HG02678 (cell line): ENCODE results near the gene GJC2.
"Not testable (repeated sequence)": the region's sequence is repeated elsewhere in the genome, so short reads cannot be mapped to it uniquely, and the experiment has no call there.

ENCODE experiments used
- ATAC-seq: cut with Tn5 transposase; IDR thresholded peaks from one replicate; pipeline ENCODE4 v1.9.1; 2021; ENCODE audit warnings: mild to moderate bottlenecking, moderate library complexity; ENCODE audit not compliant: unreplicated experiment

GJC2 gene

DNA sequence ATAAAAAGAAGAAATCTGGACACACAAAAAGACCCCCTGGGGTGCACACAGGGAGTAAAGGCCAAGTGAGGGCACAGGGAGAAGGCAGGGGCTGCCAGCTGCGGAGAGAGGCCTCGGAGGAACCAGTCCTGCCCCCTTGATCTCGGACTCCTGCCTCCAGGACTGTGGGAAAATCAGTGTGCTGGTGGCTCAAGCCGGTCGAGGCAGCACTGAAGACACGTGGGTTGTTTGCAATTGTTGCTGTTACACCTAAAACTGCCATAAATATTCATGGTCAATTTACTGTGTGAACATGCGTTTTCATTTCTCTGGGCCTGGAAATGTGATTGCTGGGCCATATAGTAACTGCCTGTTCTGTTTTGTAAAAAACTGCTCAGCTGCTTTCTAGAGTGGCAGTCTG, 34.4 kb downstream of the GJC2 start:
- ATAC-seq = no peak

DNA sequence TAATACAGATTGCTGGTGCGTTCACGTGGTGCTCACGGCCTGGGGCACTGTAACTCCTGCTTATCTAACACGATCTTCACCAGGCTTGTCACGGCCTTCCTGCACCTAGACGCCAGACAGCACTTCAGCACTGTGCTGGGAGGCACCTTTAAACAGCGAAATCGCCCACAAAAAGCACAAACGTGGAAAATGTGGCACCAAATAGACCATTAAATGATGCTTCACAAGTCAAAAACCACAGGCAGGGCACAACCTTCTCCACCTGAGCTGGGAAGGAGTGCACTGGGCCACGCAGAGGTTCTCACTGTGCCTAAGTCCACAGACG, 35.9 kb downstream of the GJC2 start:
- ATAC-seq = no peak

DNA sequence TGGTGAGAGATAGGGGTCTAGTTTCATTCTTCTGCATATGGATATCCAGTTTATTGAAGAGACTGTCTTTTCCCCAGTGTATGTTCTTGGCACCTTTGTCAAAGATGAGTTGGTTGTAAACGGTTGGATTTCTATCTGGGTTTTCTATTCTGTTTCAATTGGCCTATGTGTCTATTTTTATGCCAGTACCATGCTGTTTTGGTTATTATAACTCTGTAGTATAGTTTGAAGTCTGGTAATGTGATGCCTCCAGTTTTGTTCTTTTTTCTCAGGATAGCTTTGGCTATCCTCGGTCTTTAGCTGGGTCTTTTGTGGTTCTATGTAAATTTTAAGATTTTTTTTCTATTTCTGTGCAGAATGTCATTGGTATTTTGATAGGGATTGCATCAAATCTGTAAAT, 38.5 kb downstream of the GJC2 start:
- not testable (repeated sequence) for ATAC-seq

DNA sequence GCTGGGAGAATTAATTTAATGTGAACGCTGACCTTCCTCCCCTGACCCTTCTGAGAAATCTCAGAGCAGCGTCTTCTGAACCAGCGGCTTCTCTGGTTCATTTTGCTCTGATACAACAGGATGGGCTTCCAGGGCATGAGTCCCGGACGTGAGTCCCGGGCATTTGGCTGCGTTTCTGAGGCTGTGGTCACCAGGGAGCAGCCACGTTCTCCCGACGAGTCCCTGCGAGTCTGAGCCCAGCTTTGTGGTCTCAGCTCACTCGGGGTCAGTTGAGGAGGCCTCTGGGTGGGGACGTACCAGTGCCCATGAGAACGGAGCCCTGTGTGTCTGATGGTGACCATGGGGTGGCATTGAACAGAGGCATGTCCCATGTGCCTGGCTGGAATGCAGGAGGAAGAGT, 40.5 kb downstream of the GJC2 start:
- no peak for ATAC-seq

DNA sequence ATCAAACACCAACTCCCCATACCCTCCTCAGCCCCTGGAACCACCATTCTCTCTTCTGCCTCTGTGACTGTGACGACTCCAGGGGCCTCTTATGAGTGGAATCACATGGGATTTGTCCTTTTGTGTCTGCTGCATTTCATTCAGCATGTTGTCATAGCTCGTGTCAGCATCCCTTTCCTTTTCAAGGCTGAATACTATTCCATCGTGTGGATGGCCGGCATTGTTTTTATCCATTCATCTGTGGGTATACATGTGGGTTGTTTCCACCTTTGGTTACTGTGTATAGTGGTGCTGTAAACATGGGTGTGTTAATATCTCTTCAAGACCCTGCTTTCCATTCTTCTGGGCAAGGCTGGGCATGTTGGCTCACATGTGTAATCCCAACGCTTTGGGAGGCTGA, 41.0 kb downstream of the GJC2 start:
- no peak for ATAC-seq

DNA sequence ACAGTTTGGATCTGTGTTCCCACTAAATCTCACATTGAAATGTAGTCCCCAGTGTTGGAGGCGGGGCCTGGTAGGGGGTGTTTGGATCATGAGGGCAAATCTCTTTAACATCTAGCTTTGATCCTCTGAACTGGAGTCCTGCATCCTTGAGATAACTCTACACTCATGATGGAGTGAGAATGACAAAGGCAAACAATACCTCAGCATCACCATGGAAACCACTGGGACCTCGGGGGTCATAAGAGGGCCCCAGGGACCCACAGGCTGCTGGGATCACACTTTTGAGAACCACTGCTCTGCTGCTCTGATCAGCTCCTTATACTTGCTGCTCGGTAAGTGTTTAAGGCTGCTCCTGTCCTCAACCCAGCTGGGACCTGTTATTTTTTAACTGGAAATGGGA, 44.7 kb downstream of the GJC2 start:
- ATAC-seq = no peak

DNA sequence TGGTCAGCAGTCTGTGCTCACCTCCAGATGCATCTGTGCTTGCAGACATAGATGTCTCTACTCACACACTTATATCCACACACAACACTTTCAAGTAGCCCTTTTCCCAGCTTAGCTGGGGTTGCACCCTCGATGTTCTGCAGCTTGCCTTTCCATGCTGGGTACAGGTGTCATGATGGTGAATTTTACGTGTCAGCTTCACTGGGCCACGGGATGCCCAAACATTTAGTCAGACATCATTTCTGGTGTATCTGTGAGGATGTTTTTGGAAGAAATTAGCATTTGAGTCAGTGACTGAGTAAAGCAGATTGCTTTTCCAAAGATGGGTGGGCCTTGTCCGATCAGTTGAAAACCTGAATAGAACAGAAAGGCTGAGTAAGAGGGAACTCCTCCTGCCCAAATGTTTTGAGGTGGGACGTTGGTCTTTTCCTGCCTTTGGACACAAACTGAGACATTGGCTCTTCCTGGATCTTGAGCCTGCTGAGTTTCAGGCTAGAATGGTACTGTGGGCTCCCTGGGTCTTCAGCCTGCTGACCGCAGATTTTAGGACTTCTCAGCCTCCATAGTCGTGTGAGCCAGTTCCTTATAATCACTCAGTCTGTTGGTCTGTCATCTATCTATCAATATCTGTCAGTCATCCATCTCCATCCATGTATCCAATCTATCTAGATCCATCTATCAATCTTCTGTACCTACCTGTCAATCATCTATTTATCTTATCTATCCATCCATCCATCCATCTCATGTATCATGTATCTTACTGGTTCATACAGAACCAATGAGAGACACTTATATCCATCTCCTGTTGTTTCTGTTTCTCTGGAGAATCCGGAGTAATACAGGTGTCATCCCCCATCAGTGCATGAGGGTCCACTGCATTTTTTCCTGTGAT, 45.4 kb downstream of the GJC2 start:
- no peak for ATAC-seq

DNA sequence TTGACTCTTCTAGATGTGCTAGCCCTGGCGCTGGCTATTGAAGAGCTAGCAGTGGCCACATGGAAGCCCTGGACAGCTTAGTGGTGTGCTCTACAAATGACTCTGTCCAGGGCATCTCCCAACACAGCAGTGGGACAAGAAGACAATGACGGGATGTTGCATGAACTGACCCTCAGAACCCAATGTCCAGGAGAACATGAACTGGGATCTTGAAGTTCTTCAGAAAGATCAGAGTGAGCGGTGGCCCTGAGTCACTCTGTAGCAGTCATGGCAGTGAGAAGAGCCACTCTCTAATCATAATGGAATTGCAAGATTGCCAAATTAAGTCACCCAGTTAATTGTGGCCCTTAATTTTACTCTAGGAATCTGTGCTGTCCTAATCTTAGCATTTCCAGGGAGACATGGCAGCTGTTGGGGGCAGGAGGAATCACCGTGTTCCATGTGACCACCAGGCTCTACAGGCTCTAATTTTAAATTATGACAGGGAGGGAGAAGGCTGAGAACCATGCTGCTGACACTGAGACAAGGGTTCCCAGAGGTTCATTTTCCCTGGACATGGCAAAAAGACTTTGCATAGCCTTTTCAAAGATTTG, 47.9 kb downstream of the GJC2 start:
- ATAC-seq = no peak

DNA sequence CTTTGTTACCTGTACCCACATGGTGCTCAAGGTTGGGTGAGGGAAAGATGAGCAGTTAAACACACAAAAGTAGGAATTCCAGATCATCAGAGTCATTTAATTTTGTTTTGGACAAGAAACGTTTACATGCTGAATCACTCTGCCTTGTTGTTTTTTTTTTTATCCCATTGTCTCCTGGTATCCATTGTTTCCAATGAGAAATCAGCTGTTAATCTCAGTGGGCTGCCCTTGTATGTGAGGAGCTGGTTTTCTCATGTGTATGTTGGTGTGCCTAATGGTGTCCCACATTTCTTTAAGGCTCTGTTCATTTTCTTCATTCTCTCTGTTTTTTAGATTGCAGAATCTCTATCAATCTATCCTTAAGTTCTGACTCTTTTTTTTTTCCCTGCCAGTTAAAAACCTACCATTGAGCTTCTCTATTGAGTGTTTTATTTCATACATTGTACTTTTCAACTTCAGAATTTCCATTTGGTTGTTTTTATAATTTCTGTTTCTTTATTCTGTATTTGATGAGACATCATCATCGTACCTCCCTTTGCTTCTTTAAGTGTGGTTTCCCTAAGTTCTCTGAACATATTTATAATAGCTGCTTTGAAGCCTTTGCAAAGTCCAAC, 49.4 kb downstream of the GJC2 start:
- no peak for ATAC-seq

DNA sequence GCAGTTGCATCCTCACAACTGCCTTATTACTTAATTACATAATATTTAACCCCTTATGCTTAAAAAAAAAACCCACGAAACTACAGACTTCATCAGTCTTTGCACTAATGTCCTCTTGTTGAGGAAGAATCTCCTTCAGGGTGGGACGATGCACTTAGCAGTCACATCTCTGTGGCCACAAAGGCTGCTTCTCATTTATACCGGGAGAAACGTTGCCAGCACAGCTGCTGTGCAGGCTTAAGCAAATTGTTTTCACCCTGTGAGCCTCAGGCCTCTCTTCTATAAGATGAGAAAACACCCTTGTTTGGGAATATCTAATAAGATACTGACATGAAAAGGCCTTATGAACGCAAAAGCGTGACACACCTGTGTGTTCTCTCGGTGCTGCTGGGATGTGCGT, 55.2 kb downstream of the GJC2 start:
- no peak for ATAC-seq

DNA sequence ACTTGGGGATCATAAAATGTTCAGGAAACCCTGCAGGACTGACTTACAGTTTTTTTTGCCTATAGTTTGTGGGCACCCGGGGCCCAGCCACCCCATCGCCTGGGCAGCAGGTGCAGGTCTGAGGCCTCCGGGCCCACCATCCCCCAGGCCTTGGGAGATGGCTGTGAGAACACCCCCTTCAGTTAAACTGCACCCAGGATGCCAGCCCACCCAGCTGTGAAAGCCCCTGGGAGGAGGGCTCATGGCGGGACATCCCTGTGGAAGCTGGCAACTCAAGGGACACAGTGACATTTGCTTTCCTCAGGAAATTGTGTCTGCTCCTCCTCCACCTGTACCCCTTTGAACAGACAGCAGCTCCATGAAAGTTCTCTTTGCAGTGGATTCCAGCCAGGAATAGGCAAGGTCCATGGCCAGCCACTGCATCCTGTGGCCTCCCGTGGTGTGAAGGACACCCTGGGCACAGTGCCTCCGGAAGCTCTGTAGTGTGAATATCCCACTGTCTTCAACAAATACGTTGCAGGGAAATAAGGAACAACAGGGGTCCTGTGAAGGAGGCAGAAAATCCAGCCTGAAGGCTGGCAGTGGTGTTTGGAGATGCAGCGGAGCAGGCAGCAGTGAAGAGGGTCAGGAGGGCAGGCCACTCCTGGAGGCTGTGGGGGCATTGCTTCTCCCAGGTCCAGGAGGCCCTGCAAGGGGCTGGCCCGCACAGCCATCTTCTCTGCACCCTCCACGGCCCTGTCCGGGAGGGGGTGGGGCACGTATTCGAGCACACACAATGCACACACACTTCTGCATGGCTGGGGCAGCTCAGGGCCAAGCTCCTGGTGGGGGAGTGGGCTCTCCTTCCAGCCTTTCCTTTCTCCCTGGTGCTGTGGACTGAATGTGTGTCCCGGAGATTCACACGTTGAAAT, 56.1 kb downstream of the GJC2 start:
- ATAC-seq = no peak

DNA sequence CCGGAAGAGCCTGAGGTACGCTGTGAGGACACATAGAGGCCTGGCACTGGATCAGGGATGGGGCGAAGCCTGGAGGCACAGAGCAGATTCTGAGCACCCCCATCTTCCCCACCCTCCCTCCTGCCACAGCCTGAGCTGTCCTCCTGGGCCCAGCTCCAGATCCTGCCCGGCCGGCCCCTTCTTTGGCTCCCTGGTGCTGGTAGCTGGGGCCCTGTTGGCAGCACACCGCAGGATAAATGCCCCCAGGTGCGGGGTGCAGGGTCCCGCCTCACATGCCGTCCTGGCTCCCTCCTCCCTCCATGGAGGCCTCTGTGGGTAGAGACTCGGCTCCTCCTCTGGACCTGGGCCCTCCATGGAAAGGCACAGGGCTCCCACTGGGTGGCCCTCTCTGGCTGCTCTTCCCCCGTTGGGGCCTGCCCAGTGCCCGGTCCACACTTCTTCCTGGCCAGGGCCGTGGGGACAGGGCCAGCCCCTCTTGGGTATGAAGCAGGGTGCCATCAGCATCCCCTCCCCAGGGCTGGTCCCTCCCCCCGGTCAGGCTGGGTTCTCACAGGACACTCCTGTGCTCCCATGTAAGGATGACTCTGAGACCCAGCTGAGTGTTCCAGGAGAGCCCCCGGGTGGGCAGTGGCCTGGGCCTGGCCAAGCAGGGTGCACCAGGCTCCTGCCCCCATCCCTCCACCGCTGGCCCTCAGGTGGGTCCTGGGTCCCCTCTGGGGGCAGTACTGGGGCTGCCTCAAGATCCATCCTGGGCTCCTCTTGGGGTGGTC, 57.0 kb downstream of the GJC2 start:
- no peak for ATAC-seq

DNA sequence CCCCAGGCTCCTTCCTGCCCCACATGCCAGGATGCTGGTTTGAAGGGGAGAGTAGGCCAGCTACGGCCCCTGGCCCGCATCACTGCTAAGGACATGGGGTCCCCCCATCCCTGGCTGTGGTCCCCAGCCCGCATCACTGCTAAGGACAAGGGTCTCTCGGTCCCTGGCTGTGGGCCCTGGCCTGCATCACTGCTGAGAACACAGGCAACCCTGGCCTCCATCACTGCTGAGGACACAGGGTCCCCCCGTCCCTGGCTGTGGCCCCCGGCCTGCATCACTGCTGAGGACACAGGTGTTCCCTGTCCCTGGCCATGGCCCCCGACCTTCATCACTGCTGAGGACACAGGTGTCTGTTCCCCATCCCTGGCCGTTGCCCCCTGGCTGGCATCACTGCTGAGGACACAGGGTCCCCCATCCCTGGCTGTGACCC, 57.7 kb downstream of the GJC2 start:
- ATAC-seq = no peak

DNA sequence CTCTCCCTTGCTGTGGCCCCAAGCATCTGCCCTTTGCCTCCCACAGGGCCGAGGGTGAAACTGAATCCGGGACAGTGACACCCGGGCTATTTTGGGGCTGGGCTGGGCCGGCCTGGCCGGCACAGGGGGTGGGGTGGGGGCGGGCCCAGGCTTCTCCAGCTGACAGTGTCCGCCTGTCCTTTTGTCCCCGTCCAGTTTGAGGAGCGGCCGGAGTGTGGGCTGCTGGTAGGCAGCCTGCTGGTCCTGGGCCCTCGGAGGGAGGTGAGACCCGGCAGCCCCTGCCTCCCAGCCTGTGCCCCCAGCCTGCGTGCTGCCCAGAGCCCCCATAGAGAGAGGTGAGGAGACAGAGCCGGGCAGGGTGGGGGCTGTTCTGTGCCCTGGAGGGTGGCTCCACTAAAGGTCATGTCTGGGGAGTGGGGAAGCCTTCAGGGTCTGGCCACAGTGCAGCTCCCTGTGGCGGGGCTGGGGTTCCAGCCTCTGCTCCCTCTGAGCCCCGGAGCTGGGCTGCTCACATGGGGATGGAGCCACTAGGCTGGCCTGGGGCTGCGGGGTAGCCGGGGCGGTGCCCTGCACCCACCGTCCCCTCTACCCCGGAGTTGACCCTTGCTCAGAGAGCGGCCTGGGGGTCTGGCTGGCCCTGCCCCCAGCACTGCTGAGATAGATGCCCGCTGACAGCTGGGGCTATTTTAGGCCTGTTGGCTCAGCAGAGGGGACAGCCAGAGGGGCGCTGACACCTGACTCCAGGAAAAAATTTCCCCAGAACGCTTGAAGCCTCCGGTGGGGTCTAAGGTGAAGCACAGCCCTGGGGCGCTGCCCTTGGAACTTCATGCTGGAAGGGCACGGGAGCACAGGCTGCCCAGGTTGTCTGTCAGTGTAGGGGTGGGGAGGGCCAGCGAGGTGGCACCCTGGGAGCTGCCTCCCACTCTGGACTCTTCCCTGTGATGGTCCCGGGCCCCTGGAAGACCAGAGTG, 58.4 kb downstream of the GJC2 start, which contains the start of gene OBSCN:
Gene OBSCN (plus strand): TSS at position 194 of the 971 bp plus-strand sequence. CDS start 3,740 bp downstream, outside the sequence.
- ATAC-seq = no peak

DNA sequence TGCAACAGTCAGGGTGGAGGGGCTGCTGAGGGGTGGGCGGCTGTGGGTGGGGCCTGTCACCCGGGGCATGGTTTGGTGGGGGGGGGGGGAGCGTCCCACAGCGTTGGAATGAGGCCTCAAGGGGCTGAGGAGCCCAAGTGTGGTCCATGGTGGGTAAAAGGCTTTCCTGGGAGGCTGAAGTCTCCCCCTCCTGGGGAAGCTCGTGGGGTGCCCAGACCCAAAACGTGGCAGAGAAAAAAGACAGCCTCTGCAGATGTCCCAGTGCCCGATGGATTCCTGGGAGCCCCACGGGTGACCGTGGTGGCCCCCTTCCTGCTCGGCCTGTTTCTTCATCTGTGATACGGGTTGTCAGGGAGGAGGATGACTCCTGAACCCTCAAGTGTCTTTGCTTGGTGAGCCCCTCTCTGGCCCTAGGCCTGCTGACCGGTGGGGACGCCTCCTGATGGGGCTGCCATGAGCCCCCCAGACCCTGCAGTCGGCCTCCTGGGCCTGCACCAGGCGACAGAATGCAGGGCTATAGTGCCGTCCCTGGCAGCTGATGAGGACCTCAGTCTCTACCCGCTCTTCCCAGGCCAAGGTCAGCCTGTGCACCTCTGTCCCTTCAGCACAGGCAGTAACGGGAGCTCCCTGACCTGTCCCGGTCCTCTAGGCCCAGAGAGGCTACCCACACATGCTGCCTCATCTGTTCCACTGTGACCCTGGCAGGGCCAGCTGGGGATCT, 59.3 kb downstream of the GJC2 start:
- ATAC-seq = no peak
